Peyer's patch (tissue), 4 donors: ENCODE measurements around the gene ZCCHC13. TPM values are rescaled to one million over a fixed set of nuclear protein-coding genes. Genes with fewer than 3 reads are reported as not detected.
"Not testable (repeated sequence)": the region's sequence is repeated elsewhere in the genome, so short reads cannot be mapped to it uniquely, and the experiment has no call there.

Experiments
- DNase-seq, 3 donors: peaks; one replicate each; pipeline ENCODE4 v3.0.0-alpha.2; 2017 to 2019
- H3K27ac ChIP-seq, 4 donors: fragments of 200-600 bp; sonication (generic); one replicate each; pipeline ENCODE4 v1.5.1; 2016 to 2019
- H3K27me3 ChIP-seq, 2 donors: fragments of 200-600 bp; sonication (generic); one replicate each; pipeline ENCODE4 v1.5.1; 2019
- H3K36me3 ChIP-seq, 3 donors: fragments of 200-600 bp; sonication (generic); one replicate each; pipeline ENCODE4 v1.5.1; 2016 to 2019
- H3K4me1 ChIP-seq, 4 donors: fragments of 200-600 bp; sonication (generic); one replicate each; pipeline ENCODE4 v1.5.1; 2016 to 2019
- H3K4me3 ChIP-seq, 4 donors: fragments of 200-600 bp; sonication (generic); 1 replicate in 3 of 4; 2 replicates in 1 of 4; pipeline ENCODE4 v1.5.1; 2016 to 2019; ENCODE audit warnings: mild to moderate bottlenecking in 1 of 4
- H3K9me3 ChIP-seq, 4 donors: fragments of 200-600 bp; sonication (generic); one replicate each; pipeline ENCODE4 v1.5.1; 2016 to 2019; ENCODE audit warnings: mild to moderate bottlenecking in 1 of 4
- CTCF ChIP-seq, 6 experiments: fragments of 450-650 bp in 4 of 6; fragments of 200-600 bp in 2 of 6; sonication (generic) in 1 of 6; IDR thresholded peaks; one replicate each; pipeline ENCODE4 v1.5.1; 2017 to 2019; ENCODE audit warnings: antibody characterized with exemption in 6 of 6, mild to moderate bottlenecking in 3 of 6, moderate library complexity in 1 of 6
- POLR2A ChIP-seq, 2 donors: fragments of 450-650 bp; IDR thresholded peaks; one replicate each; pipeline ENCODE4 v1.5.1; 2017; ENCODE audit warnings: antibody characterized with exemption in 2 of 2, mild to moderate bottlenecking in 2 of 2, moderate library complexity in 2 of 2
- total RNA-seq, 4 donors: library from RNA; depleted of rRNA; stranded (reverse); fragments of >200 nt; gene quantifications; one replicate each; pipeline ENCODE4 v1.1.0, GENCODE V29; 2016

The ZCCHC13 gene
- total RNA-seq, 4 donors from 2014 or later, result not detected

- Histone ChIP-seq H3K4me1 (no peaks in the 10 kb centered on the region), H3K27me3 (no peaks in the 10 kb centered on the region), H3K36me3 (no peaks in the 10 kb centered on the region), H3K9me3 (no peaks in the 10 kb centered on the region), H3K27ac (no peak overlapping the region), H3K4me3 (no peak overlapping the region)
- no peak for DNase-seq
- TF ChIP-seq CTCF (IDR thresholded peaks at IDR 0.05) (no peak), POLR2A (IDR thresholded peaks at IDR 0.05) (no peak)
These were observed 20.2 kb downstream of the ZCCHC13 start for GRCh38 chrX:74324131-74324530.

GRCh38 chrX:74325130-74326059 is 21.4 kb downstream of the ZCCHC13 start:
- no peaks in the 10 kb centered on the region for H3K27me3 ChIP-seq
- no peak overlapping the region for H3K27ac ChIP-seq
- DNase-seq, result no peak
- no peak overlapping the region for H3K4me3 ChIP-seq
- H3K36me3 ChIP-seq, result no peaks in the 10 kb centered on the region
- no peaks in the 10 kb centered on the region for H3K4me1 ChIP-seq
- TF ChIP-seq CTCF (IDR thresholded peaks at IDR 0.05) (no peak), POLR2A (IDR thresholded peaks at IDR 0.05) (no peak)
- H3K9me3 ChIP-seq, result no peaks in the 10 kb centered on the region

GRCh38 chrX:74338852-74339251 is 34.9 kb downstream of the ZCCHC13 start:
- no peaks in the 10 kb centered on the region for H3K36me3 ChIP-seq
- H3K4me3 ChIP-seq, result no peak overlapping the region
- no peaks in the 10 kb centered on the region for H3K27me3 ChIP-seq
- H3K4me1 ChIP-seq, result no peaks in the 10 kb centered on the region
- H3K27ac ChIP-seq, result no peak overlapping the region
- DNase-seq, result no peak
- no peaks in the 10 kb centered on the region for H3K9me3 ChIP-seq
- TF ChIP-seq CTCF (IDR thresholded peaks at IDR 0.05) (no peak), POLR2A (IDR thresholded peaks at IDR 0.05) (no peak)

GRCh38 chrX:74340051-74340450 is 36.1 kb downstream of the ZCCHC13 start:
- H3K36me3 ChIP-seq, result no peaks in the 10 kb centered on the region
- DNase-seq, result no peak
- no peaks in the 10 kb centered on the region for H3K27me3 ChIP-seq
- H3K4me3 ChIP-seq, result no peak overlapping the region
- no peaks in the 10 kb centered on the region for H3K4me1 ChIP-seq
- TF ChIP-seq POLR2A (IDR thresholded peaks at IDR 0.05) (no peak), CTCF (IDR thresholded peaks at IDR 0.05) (no peak)
- H3K9me3 ChIP-seq, result no peaks in the 10 kb centered on the region
- no peak overlapping the region for H3K27ac ChIP-seq

GRCh38 chrX:74342211-74342610 is 38.2 kb downstream of the ZCCHC13 start:
- H3K27ac ChIP-seq, H3K27me3 ChIP-seq, H3K36me3 ChIP-seq, H3K9me3 ChIP-seq, H3K4me3 ChIP-seq, H3K4me1 ChIP-seq, DNase-seq: not testable (repeated sequence)
